Neural cell (in vitro differentiated cells): ENCODE results near the gene GMEB2. TPM values are rescaled to one million over a fixed set of nuclear protein-coding genes. Genes with fewer than 3 reads are reported as not detected.

Experiments
- H2AFZ ChIP-seq: fragments of 200-600, 300-800 bp; sonication (generic), shearing (Covaris generic); 2 replicates; pipeline ENCODE4 v1.6.0; 2014; ENCODE audit warnings: low read depth, mild to moderate bottlenecking, antibody characterized with exemption, low read length, moderate library complexity
- H3F3A ChIP-seq: fragments of 200-600 bp; shearing (Covaris generic); 2 replicates; pipeline ENCODE4 v1.6.1; 2016; ENCODE audit warnings: mild to moderate bottlenecking, moderate library complexity, mixed read lengths, antibody characterized with exemption, low read length; ENCODE audit not compliant: insufficient read depth, poor library complexity, severe bottlenecking
- H3K27ac ChIP-seq: fragments of 200-600, 300-800 bp; sonication (generic), shearing (Covaris generic); 2 replicates; pipeline ENCODE4 v1.5.1; 2014; ENCODE audit warnings: mild to moderate bottlenecking, low read length, moderate library complexity
- H3K27me3 ChIP-seq: fragments of 300-800, 200-600 bp; sonication (generic), shearing (Covaris generic); 2 replicates; pipeline ENCODE4 v1.6.0; 2014; ENCODE audit warnings: mild to moderate bottlenecking, low read depth, low read length, moderate library complexity; ENCODE audit not compliant: insufficient read depth
- H3K36me3 ChIP-seq: fragments of 300-800, 200-600 bp; sonication (generic), shearing (Covaris generic); 2 replicates; pipeline ENCODE4 v1.5.1; 2014; ENCODE audit warnings: mild to moderate bottlenecking, antibody characterized with exemption, low read length, moderate library complexity; ENCODE audit not compliant: insufficient read depth
- H3K4me2 ChIP-seq: fragments of 300-800, 200-600 bp; sonication (generic), shearing (Covaris generic); 2 replicates; pipeline ENCODE4 v1.6.0; 2014; ENCODE audit warnings: mild to moderate bottlenecking, low read length
- H3K4me3 ChIP-seq: fragments of 300-800, 200-600 bp; sonication (generic), shearing (Covaris generic); 2 replicates; pipeline ENCODE4 v1.5.1; 2014; ENCODE audit warnings: mild to moderate bottlenecking, low read length, moderate library complexity
- H3K79me2 ChIP-seq: fragments of 200-600 bp; shearing (Covaris generic); replicated peaks from 2 replicates; pipeline ENCODE4 v1.6.0; 2014; ENCODE audit warnings: mild to moderate bottlenecking, low read length, moderate library complexity; ENCODE audit not compliant: insufficient read depth
- H3K9ac ChIP-seq: fragments of 300-800, 200-600 bp; sonication (generic), shearing (Covaris generic); 2 replicates; pipeline ENCODE4 v1.6.1; 2016; ENCODE audit warnings: mild to moderate bottlenecking, low read length, mixed read lengths
- H3K9me2 ChIP-seq: fragments of 200-600 bp; shearing (Covaris generic); 2 replicates; pipeline ENCODE4 v1.6.1; 2016; ENCODE audit warnings: mild to moderate bottlenecking, low read length, mixed read lengths; ENCODE audit not compliant: insufficient read depth
- H3K9me3 ChIP-seq: fragments of 200-600, 300-800 bp; sonication (generic), shearing (Covaris generic); 2 replicates; pipeline ENCODE4 v1.6.1; 2016; ENCODE audit warnings: mild to moderate bottlenecking, mixed run types, low read length, moderate library complexity, mixed read lengths
- H4K20me1 ChIP-seq: fragments of 200-600 bp; shearing (Covaris generic); 2 replicates; pipeline ENCODE4 v1.6.1; 2016; ENCODE audit warnings: mild to moderate bottlenecking, mixed run types; ENCODE audit not compliant: insufficient read depth
- EP300 ChIP-seq: fragments of 450-650 bp; conservative IDR thresholded peaks from 2 replicates; pipeline ENCODE4 v1.6.1; 2014; ENCODE audit warnings: antibody characterized with exemption, mild to moderate bottlenecking, moderate library complexity; ENCODE audit not compliant: poor library complexity, severe bottlenecking
- EZH2 ChIP-seq: fragments of 200-600, 300-800 bp; shearing (Covaris generic), sonication (generic); IDR thresholded peaks from 2 replicates; pipeline ENCODE4 v1.6.1; 2014; ENCODE audit warnings: antibody characterized with exemption, low read length, borderline replicate concordance, mild to moderate bottlenecking; ENCODE audit not compliant: insufficient read depth, poor library complexity, severe bottlenecking
- MXI1 ChIP-seq: fragments of 450-650 bp; conservative IDR thresholded peaks from 2 replicates; pipeline ENCODE4 v1.6.1; 2014; ENCODE audit warnings: antibody characterized with exemption, mild to moderate bottlenecking; ENCODE audit not compliant: poor library complexity, severe bottlenecking
- POLR2AphosphoS5 ChIP-seq: IDR thresholded peaks from 2 replicates; pipeline ENCODE4 v1.6.1; 2012
- RAD21 ChIP-seq: fragments of 450-650 bp; conservative IDR thresholded peaks from 2 replicates; pipeline ENCODE4 v1.6.1; 2014; ENCODE audit warnings: antibody characterized with exemption, mild to moderate bottlenecking, moderate library complexity
- SMC3 ChIP-seq: fragments of 450-650 bp; conservative IDR thresholded peaks from 2 replicates; pipeline ENCODE4 v1.6.1; 2014; ENCODE audit warnings: antibody characterized with exemption, mild to moderate bottlenecking, moderate library complexity; ENCODE audit not compliant: poor library complexity
- TAF1 ChIP-seq: IDR thresholded peaks from 2 replicates; pipeline ENCODE4 v1.6.1; 2012; ENCODE audit warnings: low read depth
- polyA plus RNA-seq: library from polyadenylated mRNA; depleted of rRNA; stranded (reverse); fragments of >200 nt; gene quantifications from 2 replicates; pipeline ENCODE4 v1.2.3, GENCODE V29; 2014
- TF ChIP-seq, protein P1 (sequence below): fragments of 450-650 bp; IDR thresholded peaks from 2 replicates; pipeline ENCODE4 v1.5.1; 2014; ENCODE audit warnings: antibody characterized with exemption, mild to moderate bottlenecking, moderate library complexity; ENCODE audit not compliant: poor library complexity, severe bottlenecking
- TF ChIP-seq, protein P2 (sequence below): IDR thresholded peaks from 2 replicates; pipeline ENCODE4 v1.6.1; 2012; ENCODE audit warnings: borderline replicate concordance

The GMEB2 gene
- polyA plus RNA-seq, 1 donor from 2014 or later = 13.7 TPM

DNA sequence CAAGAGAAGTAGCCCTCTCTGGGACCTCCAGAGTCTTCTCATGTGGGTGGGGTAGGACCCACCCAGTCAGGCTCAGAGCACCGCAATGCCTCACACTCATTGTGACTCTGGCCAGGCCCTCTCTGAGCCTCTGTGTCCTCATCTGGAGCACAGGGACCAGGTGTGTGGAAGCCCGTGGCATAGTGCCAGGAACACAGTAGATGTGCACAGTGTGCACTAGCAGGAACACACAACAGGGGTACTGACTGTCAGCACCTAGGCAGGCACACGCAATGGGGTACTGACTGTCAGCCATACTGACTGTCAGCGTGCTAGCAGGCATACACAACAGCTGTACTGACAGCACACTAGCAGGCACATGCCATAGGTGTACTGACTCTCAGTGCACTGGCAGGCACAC, 28.3 kb upstream of the GMEB2 start:
- TF ChIP-seq, protein P1, sequence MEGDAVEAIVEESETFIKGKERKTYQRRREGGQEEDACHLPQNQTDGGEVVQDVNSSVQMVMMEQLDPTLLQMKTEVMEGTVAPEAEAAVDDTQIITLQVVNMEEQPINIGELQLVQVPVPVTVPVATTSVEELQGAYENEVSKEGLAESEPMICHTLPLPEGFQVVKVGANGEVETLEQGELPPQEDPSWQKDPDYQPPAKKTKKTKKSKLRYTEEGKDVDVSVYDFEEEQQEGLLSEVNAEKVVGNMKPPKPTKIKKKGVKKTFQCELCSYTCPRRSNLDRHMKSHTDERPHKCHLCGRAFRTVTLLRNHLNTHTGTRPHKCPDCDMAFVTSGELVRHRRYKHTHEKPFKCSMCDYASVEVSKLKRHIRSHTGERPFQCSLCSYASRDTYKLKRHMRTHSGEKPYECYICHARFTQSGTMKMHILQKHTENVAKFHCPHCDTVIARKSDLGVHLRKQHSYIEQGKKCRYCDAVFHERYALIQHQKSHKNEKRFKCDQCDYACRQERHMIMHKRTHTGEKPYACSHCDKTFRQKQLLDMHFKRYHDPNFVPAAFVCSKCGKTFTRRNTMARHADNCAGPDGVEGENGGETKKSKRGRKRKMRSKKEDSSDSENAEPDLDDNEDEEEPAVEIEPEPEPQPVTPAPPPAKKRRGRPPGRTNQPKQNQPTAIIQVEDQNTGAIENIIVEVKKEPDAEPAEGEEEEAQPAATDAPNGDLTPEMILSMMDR = no peak
- no peak for TF ChIP-seq MXI1
- TF ChIP-seq, protein P2, sequence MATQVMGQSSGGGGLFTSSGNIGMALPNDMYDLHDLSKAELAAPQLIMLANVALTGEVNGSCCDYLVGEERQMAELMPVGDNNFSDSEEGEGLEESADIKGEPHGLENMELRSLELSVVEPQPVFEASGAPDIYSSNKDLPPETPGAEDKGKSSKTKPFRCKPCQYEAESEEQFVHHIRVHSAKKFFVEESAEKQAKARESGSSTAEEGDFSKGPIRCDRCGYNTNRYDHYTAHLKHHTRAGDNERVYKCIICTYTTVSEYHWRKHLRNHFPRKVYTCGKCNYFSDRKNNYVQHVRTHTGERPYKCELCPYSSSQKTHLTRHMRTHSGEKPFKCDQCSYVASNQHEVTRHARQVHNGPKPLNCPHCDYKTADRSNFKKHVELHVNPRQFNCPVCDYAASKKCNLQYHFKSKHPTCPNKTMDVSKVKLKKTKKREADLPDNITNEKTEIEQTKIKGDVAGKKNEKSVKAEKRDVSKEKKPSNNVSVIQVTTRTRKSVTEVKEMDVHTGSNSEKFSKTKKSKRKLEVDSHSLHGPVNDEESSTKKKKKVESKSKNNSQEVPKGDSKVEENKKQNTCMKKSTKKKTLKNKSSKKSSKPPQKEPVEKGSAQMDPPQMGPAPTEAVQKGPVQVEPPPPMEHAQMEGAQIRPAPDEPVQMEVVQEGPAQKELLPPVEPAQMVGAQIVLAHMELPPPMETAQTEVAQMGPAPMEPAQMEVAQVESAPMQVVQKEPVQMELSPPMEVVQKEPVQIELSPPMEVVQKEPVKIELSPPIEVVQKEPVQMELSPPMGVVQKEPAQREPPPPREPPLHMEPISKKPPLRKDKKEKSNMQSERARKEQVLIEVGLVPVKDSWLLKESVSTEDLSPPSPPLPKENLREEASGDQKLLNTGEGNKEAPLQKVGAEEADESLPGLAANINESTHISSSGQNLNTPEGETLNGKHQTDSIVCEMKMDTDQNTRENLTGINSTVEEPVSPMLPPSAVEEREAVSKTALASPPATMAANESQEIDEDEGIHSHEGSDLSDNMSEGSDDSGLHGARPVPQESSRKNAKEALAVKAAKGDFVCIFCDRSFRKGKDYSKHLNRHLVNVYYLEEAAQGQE = no peak
- no peak for TF ChIP-seq SMC3
- no peak for TF ChIP-seq EZH2
- no peak for TF ChIP-seq POLR2AphosphoS5
- TF ChIP-seq RAD21 = no peak
- no peak for TF ChIP-seq EP300
- no peak for TF ChIP-seq TAF1
- Histone ChIP-seq H3K27me3 (no peaks in the 10 kb centered on the region), H3K9me3 (no peaks in the 10 kb centered on the region), H3K9me2 (no peaks in the 10 kb centered on the region), H3K9ac (no peak overlapping the region), H3F3A (no peaks in the 10 kb centered on the region), H3K27ac (no peak overlapping the region), H3K4me3 (no peak overlapping the region), H3K36me3 (no peaks in the 10 kb centered on the region), H3K4me2 (no peak overlapping the region), H3K79me2 (peaks cover 19% of the 10 kb centered on the region), H4K20me1 (peaks cover 14% of the 10 kb centered on the region), H2AFZ (no peak overlapping the region)

DNA sequence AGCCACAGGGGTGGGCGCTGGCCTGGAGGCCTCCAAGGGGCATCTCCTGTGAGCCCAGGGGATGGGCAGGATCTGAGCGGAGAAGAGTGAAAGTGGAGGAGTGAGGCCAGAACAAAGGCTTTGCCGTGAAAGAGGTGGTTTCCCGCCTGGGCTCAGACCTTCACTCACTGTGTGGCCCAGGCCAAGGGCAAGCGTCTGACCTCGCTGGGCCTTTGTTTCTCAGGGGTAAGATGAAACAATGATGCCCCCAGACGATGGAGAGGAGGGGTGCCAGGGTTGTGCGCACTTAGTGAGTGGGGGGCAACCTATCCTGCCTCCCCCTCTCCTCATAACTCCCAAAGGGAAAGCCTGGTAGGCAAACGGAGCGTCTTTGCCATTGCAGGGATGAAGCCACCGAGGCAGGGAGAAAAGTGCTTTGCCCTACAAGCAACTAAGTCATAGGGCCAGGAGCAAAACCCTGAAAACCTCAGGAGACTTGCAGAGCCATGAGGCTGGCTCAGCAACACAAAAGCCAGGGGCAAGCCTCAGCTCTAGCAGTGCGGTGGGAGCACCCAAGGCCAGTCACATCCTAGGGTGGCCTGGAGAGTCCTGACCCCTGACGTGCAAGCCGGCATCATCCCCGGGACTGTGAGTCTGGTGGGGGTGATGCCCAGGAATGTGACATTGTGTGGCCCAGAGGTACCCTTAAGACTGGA, 27.2 kb upstream of the GMEB2 start:
- H3F3A ChIP-seq = no peaks in the 10 kb centered on the region
- H3K9ac ChIP-seq = peak overlapping the region; percentile 97
- H2AFZ ChIP-seq = peak overlapping the region; percentile 68
- H3K27me3 ChIP-seq = no peaks in the 10 kb centered on the region
- TF ChIP-seq EZH2 = no peak
- no peak for TF ChIP-seq EP300
- no peak for TF ChIP-seq TAF1
- TF ChIP-seq SMC3 = no peak
- TF ChIP-seq MXI1 = no peak
- no peak for TF ChIP-seq POLR2AphosphoS5
- TF ChIP-seq, protein P2 = no peak
- TF ChIP-seq RAD21 = no peak
- TF ChIP-seq, protein P1 = no peak
- no peaks in the 10 kb centered on the region for H3K36me3 ChIP-seq
- peak overlapping the region; percentile 93 for H3K4me3 ChIP-seq
- peak overlapping the region; percentile 59 for H3K4me2 ChIP-seq
- H3K79me2 ChIP-seq = peaks cover 19% of the 10 kb centered on the region
- H3K9me3 ChIP-seq = no peaks in the 10 kb centered on the region
- H3K9me2 ChIP-seq = no peaks in the 10 kb centered on the region
- H3K27ac ChIP-seq = peak overlapping the region; percentile 95
- peaks cover 14% of the 10 kb centered on the region for H4K20me1 ChIP-seq
